GM12878 (cell line): Measurements from ENCODE around the gene PRKCI.

Experiments
- ASH2L ChIP-seq: fragments of 300-600, 200-600 bp; sonication (generic); IDR thresholded peaks from 2 replicates; pipeline ENCODE4 v1.6.1; 2017; ENCODE audit warnings: low read depth, mild to moderate bottlenecking, borderline replicate concordance
- BHLHE40 ChIP-seq, 2 experiments: fragments of 450-650 bp in 1 of 2; IDR thresholded peaks; 2 replicates each; pipeline ENCODE4 v1.6.1; 2011 to 2017; ENCODE audit warnings: low read depth in 2 of 2, borderline replicate concordance in 1 of 2, improper control_type of control experiment in 1 of 2, low read length in 1 of 2, mild to moderate bottlenecking in 1 of 2
- CBFB ChIP-seq: IDR thresholded peaks from 2 replicates; pipeline ENCODE4 v1.6.1; 2016; ENCODE audit warnings: antibody characterized with exemption, low read depth
- DPF2 ChIP-seq: fragments of 450-650 bp; IDR thresholded peaks from 2 replicates; pipeline ENCODE4 v1.6.1; 2017; ENCODE audit warnings: mild to moderate bottlenecking
- ETV6 ChIP-seq, 2 experiments: fragments of 450-650 bp in 1 of 2; IDR thresholded peaks in 1 of 2; conservative IDR thresholded peaks in 1 of 2; 2 replicates each; pipeline ENCODE4 v1.6.1; 2014; ENCODE audit warnings: antibody characterized with exemption in 1 of 2, borderline replicate concordance in 1 of 2, low read depth in 1 of 2, mild to moderate bottlenecking in 1 of 2, moderate library complexity in 1 of 2
- POLR2AphosphoS5 ChIP-seq: IDR thresholded peaks from 2 replicates; pipeline ENCODE4 v1.6.1; 2011; ENCODE audit warnings: mild to moderate bottlenecking, low read length, inconsistent platforms
- RCOR1 ChIP-seq: conservative IDR thresholded peaks from 2 replicates; pipeline ENCODE4 v1.6.1; 2012; ENCODE audit warnings: low read depth, low read length, improper control_type of control experiment
- SMAD5 ChIP-seq: IDR thresholded peaks from 2 replicates; pipeline ENCODE4 v1.6.1; 2016; ENCODE audit warnings: antibody characterized with exemption, low read depth
- SP1 ChIP-seq: IDR thresholded peaks from one replicate; pipeline ENCODE4 v1.6.1; 2011; ENCODE audit warnings: low read depth, low read length
- SREBF2 ChIP-seq: IDR thresholded peaks from 2 replicates; pipeline ENCODE4 v1.6.1; 2012; ENCODE audit warnings: mild to moderate bottlenecking, low read length
- TCF7 ChIP-seq: IDR thresholded peaks from 2 replicates; pipeline ENCODE4 v1.6.1; 2014; ENCODE audit warnings: antibody characterized with exemption, borderline replicate concordance
- TF ChIP-seq, protein P1 (sequence below), 3 experiments: IDR thresholded peaks in 2 of 3; conservative IDR thresholded peaks in 1 of 3; 2 replicates each; pipeline ENCODE4 v1.5.1; 2011; ENCODE audit warnings: low read depth in 3 of 3, low read length in 3 of 3, mild to moderate bottlenecking in 3 of 3, control low read depth in 2 of 3, moderate library complexity in 2 of 3, inconsistent platforms in 1 of 3, mixed read lengths in 1 of 3; ENCODE audit not compliant: control insufficient read depth in 2 of 3, insufficient read depth in 1 of 3; ENCODE audit errors: extremely low read depth in 1 of 3
- TF ChIP-seq, protein P2 (sequence below): IDR thresholded peaks from 2 replicates; pipeline ENCODE4 v1.6.1; 2012; ENCODE audit warnings: low read depth, low read length, improper control_type of control experiment

DNA sequence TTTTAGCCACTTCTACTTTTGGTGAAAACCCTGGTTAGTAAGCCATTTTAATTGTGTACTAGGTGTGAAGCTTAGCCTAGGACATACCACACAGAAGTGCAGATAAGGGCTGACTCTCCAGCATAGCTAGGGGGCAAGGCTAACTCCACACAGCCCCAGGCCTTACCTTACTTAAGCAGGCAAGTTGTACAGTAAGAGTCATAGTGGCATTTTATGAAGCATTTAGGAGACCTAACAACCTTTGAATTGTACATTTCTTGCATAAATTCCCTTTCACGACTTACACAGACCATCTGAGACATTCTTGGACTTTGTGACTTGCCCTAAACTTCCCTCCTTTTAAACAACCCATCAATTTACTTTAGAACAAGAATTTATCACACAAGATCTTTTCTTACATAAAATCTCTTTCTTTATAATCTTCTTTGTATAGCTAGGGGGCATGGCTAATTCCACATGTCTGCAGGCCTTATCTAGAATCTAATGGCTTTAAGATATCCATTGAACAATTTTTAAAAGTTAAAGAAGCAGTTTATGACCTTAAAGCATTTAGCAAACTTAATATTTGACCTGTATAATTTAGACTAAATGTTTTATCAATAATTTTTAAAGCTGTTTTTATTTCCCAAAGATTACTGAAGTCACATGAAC, 116.6 kb downstream of the PRKCI start:
- no peak for TF ChIP-seq ETV6 (conservative IDR thresholded peaks at IDR 0.05 in 1 of 2, IDR thresholded peaks at IDR 0.05 in 1 of 2; ENCODE audit: borderline replicate concordance in 1 of 2, low read depth in 1 of 2)
- no peak for TF ChIP-seq SMAD5
- TF ChIP-seq, protein P1, sequence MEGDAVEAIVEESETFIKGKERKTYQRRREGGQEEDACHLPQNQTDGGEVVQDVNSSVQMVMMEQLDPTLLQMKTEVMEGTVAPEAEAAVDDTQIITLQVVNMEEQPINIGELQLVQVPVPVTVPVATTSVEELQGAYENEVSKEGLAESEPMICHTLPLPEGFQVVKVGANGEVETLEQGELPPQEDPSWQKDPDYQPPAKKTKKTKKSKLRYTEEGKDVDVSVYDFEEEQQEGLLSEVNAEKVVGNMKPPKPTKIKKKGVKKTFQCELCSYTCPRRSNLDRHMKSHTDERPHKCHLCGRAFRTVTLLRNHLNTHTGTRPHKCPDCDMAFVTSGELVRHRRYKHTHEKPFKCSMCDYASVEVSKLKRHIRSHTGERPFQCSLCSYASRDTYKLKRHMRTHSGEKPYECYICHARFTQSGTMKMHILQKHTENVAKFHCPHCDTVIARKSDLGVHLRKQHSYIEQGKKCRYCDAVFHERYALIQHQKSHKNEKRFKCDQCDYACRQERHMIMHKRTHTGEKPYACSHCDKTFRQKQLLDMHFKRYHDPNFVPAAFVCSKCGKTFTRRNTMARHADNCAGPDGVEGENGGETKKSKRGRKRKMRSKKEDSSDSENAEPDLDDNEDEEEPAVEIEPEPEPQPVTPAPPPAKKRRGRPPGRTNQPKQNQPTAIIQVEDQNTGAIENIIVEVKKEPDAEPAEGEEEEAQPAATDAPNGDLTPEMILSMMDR (IDR thresholded peaks at IDR 0.05 in 2 of 3, conservative IDR thresholded peaks at IDR 0.05 in 1 of 3; ENCODE audit: control insufficient read depth in 2 of 3, extremely low read depth in 1 of 3, insufficient read depth in 1 of 3, low read depth in 3 of 3, low read length in 3 of 3), result no peak
- TF ChIP-seq POLR2AphosphoS5, result no peak
- no peak for TF ChIP-seq RCOR1
- TF ChIP-seq, protein P2, sequence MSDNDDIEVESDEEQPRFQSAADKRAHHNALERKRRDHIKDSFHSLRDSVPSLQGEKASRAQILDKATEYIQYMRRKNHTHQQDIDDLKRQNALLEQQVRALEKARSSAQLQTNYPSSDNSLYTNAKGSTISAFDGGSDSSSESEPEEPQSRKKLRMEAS, result no peak
- TF ChIP-seq BHLHE40 (IDR thresholded peaks at IDR 0.05; ENCODE audit: borderline replicate concordance in 1 of 2, low read depth in 2 of 2, low read length in 1 of 2), result no peak
- TF ChIP-seq DPF2, result no peak
- no peak for TF ChIP-seq ASH2L
- no peak for TF ChIP-seq CBFB
- no peak for TF ChIP-seq SREBF2
- no peak for TF ChIP-seq TCF7
- no peak for TF ChIP-seq SP1
